ENCODE data around the gene NEK4. TPM values are rescaled to one million over a fixed set of nuclear protein-coding genes. Genes with fewer than 3 reads are reported as not detected.

Gene NEK4
- total RNA-seq, 1 experiment from 2014 or later, result 33.8 TPM

- peak; percentile 86 for DNase-seq
- no TSS peak for BruUV-seq (replicated peaks)
- peaks cover 8% of the 10 kb centered on the region for H3K4me1 Mint-ChIP-seq (ENCODE audit: low read depth, unreplicated experiment)
Measured at GRCh38 chr3:52705688-52706686, 64.8 kb downstream of the NEK4 start, which contains the start of the genes GLT8D1 and SPCS1. TSS of gene GLT8D1 (minus strand) at chr3:52705791. CDS start at chr3:52700460, 5,331 bp downstream. TSS of gene SPCS1 (plus strand) at chr3:52706106. CDS start at chr3:52706247, 141 bp downstream.

GRCh38 chr3:52705438-52705687, 65.4 kb downstream of the NEK4 start:
- intact Hi-C loops (cut with micrococcal nuclease; ENCODE audit: unreplicated experiment), result no loop called here
- no TSS peak for BruUV-seq (replicated peaks)
- CTCF ChIA-PET, result no interaction called here
- H3K4me3 Mint-ChIP-seq (ENCODE audit: low read depth, unreplicated experiment), result peak overlapping the region; percentile 90
- TF ChIP-seq CTCF (IDR thresholded peaks at IDR 0.05; ENCODE audit: unreplicated experiment), result no peak
- no peak for DNase-seq
- H3K27me3 Mint-ChIP-seq (ENCODE audit: unreplicated experiment), result no peaks in the 10 kb centered on the region
- H3K36me3 Mint-ChIP-seq (ENCODE audit: insufficient read depth, unreplicated experiment), result peaks cover 39% of the 10 kb centered on the region
- H3K9me3 Mint-ChIP-seq (ENCODE audit: low read depth, unreplicated experiment), result no peaks in the 10 kb centered on the region
- H3K27ac Mint-ChIP-seq (ENCODE audit: unreplicated experiment), result peak overlapping the region; percentile 79
- H3K4me1 Mint-ChIP-seq (ENCODE audit: low read depth, unreplicated experiment), result peaks cover 8% of the 10 kb centered on the region

More at GRCh38 chr3:52705688-52706686, 64.8 kb downstream of the NEK4 start, which contains the start of the genes GLT8D1 and SPCS1:
- TF ChIP-seq CTCF (IDR thresholded peaks at IDR 0.05; ENCODE audit: unreplicated experiment), result no peak
- intact Hi-C loops (cut with micrococcal nuclease; ENCODE audit: unreplicated experiment), result no loop called here
- Mint-ChIP-seq H3K4me3 (ENCODE audit: low read depth, unreplicated experiment) (peak within 1 kb of the TSS; percentile 90), H3K27ac (ENCODE audit: unreplicated experiment) (peak within 1 kb of the TSS; percentile 88), H3K27me3 (ENCODE audit: unreplicated experiment) (no peaks in the 10 kb centered on the region), H3K9me3 (ENCODE audit: low read depth, unreplicated experiment) (no peaks in the 10 kb centered on the region), H3K36me3 (ENCODE audit: insufficient read depth, unreplicated experiment) (peaks cover 39% of the 10 kb centered on the region)
- CTCF ChIA-PET, result no interaction called here

- Mint-ChIP-seq H3K4me3 (ENCODE audit: low read depth, unreplicated experiment) (peak overlapping the region; percentile 90), H3K27me3 (ENCODE audit: unreplicated experiment) (no peaks in the 10 kb centered on the region), H3K9me3 (ENCODE audit: low read depth, unreplicated experiment) (no peaks in the 10 kb centered on the region), H3K4me1 (ENCODE audit: low read depth, unreplicated experiment) (peaks cover 8% of the 10 kb centered on the region), H3K27ac (ENCODE audit: unreplicated experiment) (peak overlapping the region; percentile 79), H3K36me3 (ENCODE audit: insufficient read depth, unreplicated experiment) (peaks cover 35% of the 10 kb centered on the region)
- TF ChIP-seq CTCF (IDR thresholded peaks at IDR 0.05; ENCODE audit: unreplicated experiment), result no peak
- intact Hi-C loops (cut with micrococcal nuclease; ENCODE audit: unreplicated experiment), result no loop called here
- no peak for DNase-seq
- CTCF ChIA-PET, result no interaction called here
- no TSS peak for BruUV-seq (replicated peaks)
Measured at GRCh38 chr3:52704611-52705437, 65.9 kb downstream of the NEK4 start.

- no peak for TF ChIP-seq CTCF (IDR thresholded peaks at IDR 0.05; ENCODE audit: unreplicated experiment)
- CTCF ChIA-PET, result no interaction called here
- no peak for DNase-seq
- no peaks in the 10 kb centered on the region for H3K9me3 Mint-ChIP-seq (ENCODE audit: low read depth, unreplicated experiment)
- peaks cover 8% of the 10 kb centered on the region for H3K4me1 Mint-ChIP-seq (ENCODE audit: low read depth, unreplicated experiment)
- H3K36me3 Mint-ChIP-seq (ENCODE audit: insufficient read depth, unreplicated experiment), result peaks cover 30% of the 10 kb centered on the region
- BruUV-seq (replicated peaks), result no TSS peak
- intact Hi-C loops (cut with micrococcal nuclease; ENCODE audit: unreplicated experiment), result no loop called here
- no peaks in the 10 kb centered on the region for H3K27me3 Mint-ChIP-seq (ENCODE audit: unreplicated experiment)
- no peak overlapping the region for H3K4me3 Mint-ChIP-seq (ENCODE audit: low read depth, unreplicated experiment)
- no peak overlapping the region for H3K27ac Mint-ChIP-seq (ENCODE audit: unreplicated experiment)
Measured at GRCh38 chr3:52703341-52703740, 67.4 kb downstream of the NEK4 start.

Measured in Calu3 (cell line).